ENCODE results near the gene ZNF500.

ZNF500 gene

GRCh38 chr16:4698321-4699045, 68.5 kb downstream of the ZNF500 start:
- POLR2A ChIA-PET = no interaction called here
- DNase-seq (ENCODE audit: extremely low spot score) = no peak
- CTCF ChIA-PET = no interaction called here
- TF ChIP-seq BHLHE40 (IDR thresholded peaks at IDR 0.05; ENCODE audit: borderline replicate concordance) (no peak), SUZ12 (IDR thresholded peaks at IDR 0.05) (no peak), CTBP1 (IDR thresholded peaks at IDR 0.05; ENCODE audit: borderline replicate concordance) (no peak)
